ENCODE data around the gene BRD7. TPM values are rescaled to one million over a fixed set of nuclear protein-coding genes. Genes with fewer than 3 reads are reported as not detected.
"Not testable (repeated sequence)": the region's sequence is repeated elsewhere in the genome, so short reads cannot be mapped to it uniquely, and the experiment has no call there.

The BRD7 gene
- total RNA-seq, 4 donors from 2014 or later, result 29.9 to 41.2 (median 38.9) TPM

GRCh38 chr16:50359626-50360025, 9.2 kb downstream of the BRD7 start:
- TF ChIP-seq CTCF (IDR thresholded peaks at IDR 0.05), result no peak
- DNase-seq (ENCODE audit: low spot score), result no peak
- ATAC-seq (ENCODE audit: low FRiP score), result no peak

- ATAC-seq (ENCODE audit: low FRiP score), result no peak
- TF ChIP-seq CTCF (IDR thresholded peaks at IDR 0.05), result no peak
- no peak for DNase-seq (ENCODE audit: low spot score)
These were observed 13.9 kb downstream of the BRD7 start for GRCh38 chr16:50354629-50355456.

- no peak for TF ChIP-seq CTCF (IDR thresholded peaks at IDR 0.05)
- no peak for ATAC-seq (ENCODE audit: low FRiP score)
- no peak for DNase-seq (ENCODE audit: low spot score)
These were observed 14.7 kb downstream of the BRD7 start for GRCh38 chr16:50354082-50354481.

GRCh38 chr16:50351952-50352351, 16.8 kb downstream of the BRD7 start:
- no peak for TF ChIP-seq CTCF (IDR thresholded peaks at IDR 0.05)
- DNase-seq (ENCODE audit: low spot score) (no peak), ATAC-seq (ENCODE audit: low FRiP score) (no peak)

- no peak for DNase-seq (ENCODE audit: low spot score)
- no peak for TF ChIP-seq CTCF (IDR thresholded peaks at IDR 0.05)
- no peak for ATAC-seq (ENCODE audit: low FRiP score)
These were observed 17.7 kb downstream of the BRD7 start for GRCh38 chr16:50351116-50351515.

GRCh38 chr16:50345210-50345609, 23.6 kb downstream of the BRD7 start:
- ATAC-seq (ENCODE audit: low FRiP score); DNase-seq (ENCODE audit: low spot score): not testable (repeated sequence)

GRCh38 chr16:50343566-50343965, 25.2 kb downstream of the BRD7 start:
- not testable (repeated sequence) for ATAC-seq (ENCODE audit: low FRiP score); DNase-seq (ENCODE audit: low spot score)

- DNase-seq (ENCODE audit: low spot score) (no peak), ATAC-seq (ENCODE audit: low FRiP score) (no peak)
- TF ChIP-seq CTCF (IDR thresholded peaks at IDR 0.05), result no peak
These were observed 28.2 kb downstream of the BRD7 start for GRCh38 chr16:50340578-50340977.
